HG02840 (cell line): ENCODE results near the gene LURAP1L.

Source experiments
- ATAC-seq: cut with Tn5 transposase; IDR thresholded peaks from one replicate; pipeline ENCODE4 v1.9.1; 2021; ENCODE audit warnings: mild to moderate bottlenecking, moderate library complexity, moderate number of reproducible peaks; ENCODE audit not compliant: unreplicated experiment, low FRiP score

The LURAP1L gene

GRCh38 chr9:12774861-12775678, at the start of gene LURAP1L:
LURAP1L (plus strand) TSS chr9:12775020; CDS start chr9:12775716, 696 bp downstream.
- ATAC-seq: no peak

- no peak for ATAC-seq
These were observed 48.0 kb upstream of the LURAP1L start for GRCh38 chr9:12726795-12727194.

- no peak for ATAC-seq
These were observed 44.6 kb upstream of the LURAP1L start for GRCh38 chr9:12730198-12730597.

- no peak for ATAC-seq
These were observed 43.9 kb upstream of the LURAP1L start for GRCh38 chr9:12730927-12731326.

GRCh38 chr9:12732971-12733370, 41.8 kb upstream of the LURAP1L start:
- no peak for ATAC-seq

- ATAC-seq: no peak
These were observed 39.2 kb upstream of the LURAP1L start for GRCh38 chr9:12735665-12736064.

- no peak for ATAC-seq
These were observed 36.9 kb upstream of the LURAP1L start for GRCh38 chr9:12737871-12738270.

GRCh38 chr9:12739014-12739652, 35.7 kb upstream of the LURAP1L start:
- ATAC-seq: no peak

GRCh38 chr9:12740845-12741244, 34.0 kb upstream of the LURAP1L start:
- no peak for ATAC-seq

- ATAC-seq: no peak
These were observed 26.8 kb upstream of the LURAP1L start for GRCh38 chr9:12748016-12748415.

GRCh38 chr9:12748954-12749353, 25.9 kb upstream of the LURAP1L start:
- ATAC-seq: no peak

- no peak for ATAC-seq
These were observed 20.9 kb upstream of the LURAP1L start for GRCh38 chr9:12753931-12754330.

- no peak for ATAC-seq
These were observed 15.1 kb upstream of the LURAP1L start for GRCh38 chr9:12759761-12760160.

GRCh38 chr9:12760758-12761157, 14.1 kb upstream of the LURAP1L start:
- no peak for ATAC-seq

- ATAC-seq: no peak
These were observed 10.7 kb upstream of the LURAP1L start for GRCh38 chr9:12764150-12764549.

GRCh38 chr9:12765088-12765798, 9.6 kb upstream of the LURAP1L start:
- ATAC-seq: no peak

- no peak for ATAC-seq
These were observed 8.5 kb upstream of the LURAP1L start for GRCh38 chr9:12766357-12766756.

- no peak for ATAC-seq
These were observed 4.6 kb upstream of the LURAP1L start for GRCh38 chr9:12770261-12770660.

- no peak for ATAC-seq
These were observed 2.9 kb upstream of the LURAP1L start for GRCh38 chr9:12771891-12772290.

GRCh38 chr9:12773562-12773961, 1.3 kb upstream of the LURAP1L start:
- ATAC-seq: no peak
